ENCODE data around the gene DNAAF8. TPM values are rescaled to one million over a fixed set of nuclear protein-coding genes. Genes with fewer than 3 reads are reported as not detected.

Gene DNAAF8
- polyA plus RNA-seq, 2 of the 4 experiments (the other 2 are of a cell fraction) = 1.6 TPM

- H3K9me3 ChIP-seq = no peaks in the 10 kb centered on the region
- ATAC-seq (no peak), DNase-seq (ENCODE audit: low read depth in 1 of 2, low spot score in 1 of 2) (no peak), FAIRE-seq (no peak)
- ChIA-PET CTCF (interaction anchor here (1.2 to 1.6 kb wide), 2 partner anchors 35 to 254 kb away, joined by 3 to 6 read pairs; no protein-coding TSS in a partner anchor), POLR2A (no interaction called here)
- no peaks in the 10 kb centered on the region for H3K4me1 ChIP-seq
- H3K27ac ChIP-seq = no peak overlapping the region
- WGBS (ENCODE audit: missing lambda C conversion rate) = 88% methylated on average over 13 of the region's 17 CpGs
- no peak overlapping the region for H3K4me3 ChIP-seq
- H3K4me2 ChIP-seq = no peak overlapping the region
- TF ChIP-seq FOXS1 (CRISPR knock-in tag; IDR thresholded peaks at IDR 0.05) (no peak), ZC3H11A (IDR thresholded peaks at IDR 0.05) (no peak), MYC (IDR thresholded peaks at IDR 0.05; ENCODE audit: borderline replicate concordance, low read length) (no peak), KDM5A (IDR thresholded peaks at IDR 0.05) (no peak), POLR2A (IDR thresholded peaks at IDR 0.05; ENCODE audit: low read length) (no peak), GATA3 (IDR thresholded peaks at IDR 0.05; ENCODE audit: borderline replicate concordance) (no peak), HDAC2 (IDR thresholded peaks at IDR 0.05) (no peak), ZNF302 (CRISPR knock-in tag; IDR thresholded peaks at IDR 0.05) (no peak), JUNB (IDR thresholded peaks at IDR 0.05) (no peak)
Measured at GRCh38 chr16:4701791-4702465, 32.4 kb upstream of the DNAAF8 start.

GRCh38 chr16:4702466-4702808 is 31.9 kb upstream of the DNAAF8 start:
- DNase-seq (ENCODE audit: low read depth in 1 of 2, low spot score in 1 of 2) (no peak), FAIRE-seq (no peak), ATAC-seq (no peak)
- no peaks in the 10 kb centered on the region for H3K4me1 ChIP-seq
- no peak for TF ChIP-seq HOXB5 (CRISPR knock-in tag; IDR thresholded peaks at IDR 0.05)
- POLR2A ChIA-PET = no interaction called here
- CTCF ChIA-PET = interaction anchor here (1.2 to 1.7 kb wide), 2 partner anchors 32 to 66 kb away, joined by 3 read pairs; no protein-coding TSS in a partner anchor
- no peaks in the 10 kb centered on the region for H3K9me3 ChIP-seq
- H3K4me3 ChIP-seq = no peak overlapping the region
- H3K4me2 ChIP-seq = no peak overlapping the region
- 89% methylated on average over 7 of the region's 7 CpGs for WGBS (ENCODE audit: missing lambda C conversion rate)
- H3K27ac ChIP-seq = no peak overlapping the region

GRCh38 chr16:4703906-4704305 is 30.4 kb upstream of the DNAAF8 start:
- ChIA-PET CTCF (interaction anchor here (1.1 to 1.8 kb wide), 5 partner anchors 11 to 252 kb away, joined by 3 to 5 read pairs (median 3); partner anchors contain the start of gene NUDT16L1), POLR2A (no interaction called here)
- H3K4me1 ChIP-seq = no peaks in the 10 kb centered on the region
- no peak overlapping the region for H3K4me2 ChIP-seq
- FAIRE-seq (no peak), ATAC-seq (no peak), DNase-seq (ENCODE audit: low read depth in 1 of 2, low spot score in 1 of 2) (no peak)
- WGBS (ENCODE audit: missing lambda C conversion rate) = 90% methylated on average over 7 of the region's 7 CpGs
- no peak overlapping the region for H3K4me3 ChIP-seq
- H3K27ac ChIP-seq = no peak overlapping the region
- TF ChIP-seq SMC3 (IDR thresholded peaks at IDR 0.05) = no peak
- no peak for TF ChIP-seq BCL3 (IDR thresholded peaks at IDR 0.05)
- no peak for TF ChIP-seq NR3C1 (IDR thresholded peaks at IDR 0.05)
- no peak for TF ChIP-seq HOXB13 (CRISPR knock-in tag; IDR thresholded peaks at IDR 0.05; ENCODE audit: low read depth)
- no peak for TF ChIP-seq CBX2 (IDR thresholded peaks at IDR 0.05; ENCODE audit: borderline replicate concordance, low read depth)
- TF ChIP-seq PBX3 (IDR thresholded peaks at IDR 0.05) = no peak
- no peak for TF ChIP-seq TP53 (CRISPR knock-in tag; IDR thresholded peaks at IDR 0.05)
- no peak for TF ChIP-seq JUN (IDR thresholded peaks at IDR 0.05)
- TF ChIP-seq HMGXB4 (CRISPR knock-in tag; IDR thresholded peaks at IDR 0.05; ENCODE audit: borderline replicate concordance) = no peak
- H3K9me3 ChIP-seq = no peaks in the 10 kb centered on the region

Measured in A549 (cell line).